ENCODE measurements around the gene TINCR. TPM values are rescaled to one million over a fixed set of nuclear protein-coding genes. Genes with fewer than 3 reads are reported as not detected.

TINCR gene
- total and polyA plus RNA-seq, 2 donors (not counting 3 experiments of a cell fraction or from before 2014, with no cell fraction given): 0.01 TPM; not detected in 1

DNA sequence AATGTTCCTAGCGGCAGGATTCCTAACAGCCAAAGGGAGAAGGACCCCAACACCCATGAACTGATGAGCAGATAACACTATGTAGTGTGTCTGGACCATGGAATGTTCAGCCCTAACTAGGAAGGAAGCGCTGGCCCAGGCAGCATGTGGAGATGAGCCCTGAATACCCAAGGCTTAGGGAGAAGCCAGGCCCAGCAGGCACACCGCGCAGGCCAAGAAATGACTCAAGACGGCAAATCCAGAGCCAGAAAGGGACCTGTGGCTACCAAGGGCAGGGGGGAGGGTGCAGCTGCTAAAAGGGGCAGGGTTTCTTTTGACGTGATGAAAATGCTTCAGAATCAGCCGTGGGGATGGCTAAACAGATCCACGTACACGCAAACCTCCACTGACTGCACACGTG is 20.7 kb upstream of the TINCR start:
- POLR2A ChIA-PET: no interaction called here
- H3K27ac ChIP-seq (ENCODE audit: insufficient read depth, low read depth, low read length): no peak overlapping the region
- H3K4me3 ChIP-seq (replicated peaks in 1 of 3; ENCODE audit: insufficient read depth in 1 of 3, low read depth in 1 of 3, low read length in 3 of 3): no peak overlapping the region
- no peaks in the 10 kb centered on the region for H3K27me3 ChIP-seq (ENCODE audit: control insufficient read depth in 2 of 2, insufficient read depth in 2 of 2, low read length in 2 of 2)
- no peak overlapping the region for H3K9ac ChIP-seq (replicated peaks; ENCODE audit: extremely low read depth, insufficient read depth, low read length)
- dilution Hi-C loops (cut with MboI; ENCODE audit: extremely low pct_ligation_motif_present, low sequenced_read_pairs): no loop called here
- CTCF ChIA-PET: no interaction called here
- no peaks in the 10 kb centered on the region for H3K79me2 ChIP-seq (ENCODE audit: control insufficient read depth, insufficient read depth, low read length)
- no peaks in the 10 kb centered on the region for H3K9me3 ChIP-seq (replicated peaks; ENCODE audit: control insufficient read depth, insufficient read depth, low read length)
- BruUV-seq (replicated peaks): no TSS peak
- intact Hi-C loops (cut with micrococcal nuclease): no loop called here
- no peaks in the 10 kb centered on the region for H4K20me1 ChIP-seq (replicated peaks; ENCODE audit: control insufficient read depth, extremely low read depth, insufficient read depth, low read length)
- H3K36me3 ChIP-seq (ENCODE audit: control insufficient read depth in 2 of 2, extremely low read depth in 1 of 2, insufficient read depth in 2 of 2, low read length in 2 of 2): peaks cover 18 to 49% of the 10 kb centered on the region in 2 experiments
- H2AFZ ChIP-seq (ENCODE audit: low read depth, low read length): no peak overlapping the region
- no peaks in the 10 kb centered on the region for H3K4me1 ChIP-seq (ENCODE audit: control insufficient read depth, extremely low read depth, insufficient read depth, low read length)
- H3K4me2 ChIP-seq (ENCODE audit: insufficient read depth, low read length): no peak overlapping the region
- TF ChIP-seq EZH2 (IDR thresholded peaks at IDR 0.05; ENCODE audit: borderline replicate concordance, low read depth, low read length, severe bottlenecking) (no peak), POLR2A (IDR thresholded peaks at IDR 0.05; ENCODE audit: low read depth, low read length) (no peak)
- FAIRE-seq: no peak
- no peaks in the 10 kb centered on the region for H3K9me1 ChIP-seq (replicated peaks; ENCODE audit: control insufficient read depth, extremely low read depth, insufficient read depth, low read length)
- no peak for DNase-seq (ENCODE audit: low read depth, low spot score)

DNA sequence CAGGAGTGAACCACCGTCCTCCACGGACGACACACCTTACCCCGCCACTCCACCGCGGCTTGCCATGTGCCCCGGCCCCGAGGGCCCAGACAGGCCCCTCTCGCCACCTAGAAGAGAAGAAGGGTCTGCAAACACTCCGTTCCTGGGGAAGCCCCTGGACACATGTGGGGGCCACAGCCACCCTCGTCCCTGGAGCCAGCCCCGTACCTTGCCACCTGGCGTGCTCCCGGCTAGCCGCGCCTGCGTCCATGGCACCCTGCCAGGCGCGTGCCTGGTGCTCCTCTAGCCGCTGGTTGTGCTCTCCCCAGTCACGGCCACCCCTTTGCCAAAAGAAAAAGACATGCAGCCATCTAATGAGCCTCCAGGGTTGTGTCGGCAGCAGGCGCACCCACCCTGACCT is 19.9 kb upstream of the TINCR start:
- Histone ChIP-seq H3K27me3 (ENCODE audit: control insufficient read depth in 2 of 2, insufficient read depth in 2 of 2, low read length in 2 of 2) (no peaks in the 10 kb centered on the region), H3K9me1 (replicated peaks; ENCODE audit: control insufficient read depth, extremely low read depth, insufficient read depth, low read length) (no peaks in the 10 kb centered on the region), H4K20me1 (replicated peaks; ENCODE audit: control insufficient read depth, extremely low read depth, insufficient read depth, low read length) (no peaks in the 10 kb centered on the region), H2AFZ (ENCODE audit: low read depth, low read length) (no peak overlapping the region), H3K9me3 (replicated peaks; ENCODE audit: control insufficient read depth, insufficient read depth, low read length) (no peaks in the 10 kb centered on the region), H3K4me3 (replicated peaks in 1 of 3; ENCODE audit: insufficient read depth in 1 of 3, low read depth in 1 of 3, low read length in 3 of 3) (no peak overlapping the region), H3K4me2 (ENCODE audit: insufficient read depth, low read length) (no peak overlapping the region), H3K27ac (ENCODE audit: insufficient read depth, low read depth, low read length) (no peak overlapping the region), H3K9ac (replicated peaks; ENCODE audit: extremely low read depth, insufficient read depth, low read length) (no peak overlapping the region), H3K36me3 (ENCODE audit: control insufficient read depth in 2 of 2, extremely low read depth in 1 of 2, insufficient read depth in 2 of 2, low read length in 2 of 2) (peaks cover 14 to 46% of the 10 kb centered on the region in 2 experiments), H3K79me2 (ENCODE audit: control insufficient read depth, insufficient read depth, low read length) (no peaks in the 10 kb centered on the region), H3K4me1 (ENCODE audit: control insufficient read depth, extremely low read depth, insufficient read depth, low read length) (no peaks in the 10 kb centered on the region)
- dilution Hi-C loops (cut with MboI; ENCODE audit: extremely low pct_ligation_motif_present, low sequenced_read_pairs): no loop called here
- DNase-seq (ENCODE audit: low read depth, low spot score): no peak
- intact Hi-C loops (cut with micrococcal nuclease): no loop called here
- no peak for FAIRE-seq
- POLR2A ChIA-PET: no interaction called here
- CTCF ChIA-PET: no interaction called here
- no peak for TF ChIP-seq POLR2A (IDR thresholded peaks at IDR 0.05; ENCODE audit: low read depth, low read length)
- no peak for TF ChIP-seq GATA2 (IDR thresholded peaks at IDR 0.05; ENCODE audit: insufficient read depth, insufficient read length, low read depth, low read length)
- TF ChIP-seq, protein P1, sequence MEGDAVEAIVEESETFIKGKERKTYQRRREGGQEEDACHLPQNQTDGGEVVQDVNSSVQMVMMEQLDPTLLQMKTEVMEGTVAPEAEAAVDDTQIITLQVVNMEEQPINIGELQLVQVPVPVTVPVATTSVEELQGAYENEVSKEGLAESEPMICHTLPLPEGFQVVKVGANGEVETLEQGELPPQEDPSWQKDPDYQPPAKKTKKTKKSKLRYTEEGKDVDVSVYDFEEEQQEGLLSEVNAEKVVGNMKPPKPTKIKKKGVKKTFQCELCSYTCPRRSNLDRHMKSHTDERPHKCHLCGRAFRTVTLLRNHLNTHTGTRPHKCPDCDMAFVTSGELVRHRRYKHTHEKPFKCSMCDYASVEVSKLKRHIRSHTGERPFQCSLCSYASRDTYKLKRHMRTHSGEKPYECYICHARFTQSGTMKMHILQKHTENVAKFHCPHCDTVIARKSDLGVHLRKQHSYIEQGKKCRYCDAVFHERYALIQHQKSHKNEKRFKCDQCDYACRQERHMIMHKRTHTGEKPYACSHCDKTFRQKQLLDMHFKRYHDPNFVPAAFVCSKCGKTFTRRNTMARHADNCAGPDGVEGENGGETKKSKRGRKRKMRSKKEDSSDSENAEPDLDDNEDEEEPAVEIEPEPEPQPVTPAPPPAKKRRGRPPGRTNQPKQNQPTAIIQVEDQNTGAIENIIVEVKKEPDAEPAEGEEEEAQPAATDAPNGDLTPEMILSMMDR (IDR thresholded peaks at IDR 0.05; ENCODE audit: extremely low read depth in 1 of 2, insufficient read depth in 1 of 2, low read depth in 1 of 2, low read length in 2 of 2): no peak
- no peak for TF ChIP-seq JUN (IDR thresholded peaks at IDR 0.05; ENCODE audit: borderline replicate concordance, insufficient read depth, insufficient read length, low read depth)
- no peak for TF ChIP-seq FOS (IDR thresholded peaks at IDR 0.05; ENCODE audit: borderline replicate concordance, insufficient read depth, low read length)
- TF ChIP-seq, protein P2, sequence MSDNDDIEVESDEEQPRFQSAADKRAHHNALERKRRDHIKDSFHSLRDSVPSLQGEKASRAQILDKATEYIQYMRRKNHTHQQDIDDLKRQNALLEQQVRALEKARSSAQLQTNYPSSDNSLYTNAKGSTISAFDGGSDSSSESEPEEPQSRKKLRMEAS (IDR thresholded peaks at IDR 0.05; ENCODE audit: insufficient read depth, insufficient read length): no peak
- no peak for TF ChIP-seq POLR2AphosphoS5 (IDR thresholded peaks at IDR 0.05; ENCODE audit: insufficient read depth, low read depth, low read length)
- TF ChIP-seq EZH2 (IDR thresholded peaks at IDR 0.05; ENCODE audit: borderline replicate concordance, low read depth, low read length, severe bottlenecking): no peak
- no peak for TF ChIP-seq MYC (IDR thresholded peaks at IDR 0.05; ENCODE audit: low read depth, low read length)
- BruUV-seq (replicated peaks): no TSS peak

Data from endothelial cell of umbilical vein (primary cell).